Prostate gland (tissue), 2 donors: Measurements from ENCODE around the gene ERRFI1.

Experiments
- POLR2A ChIP-seq: fragments of 450-650 bp; IDR thresholded peaks from one replicate; pipeline ENCODE4 v1.6.1; 2016; ENCODE audit warnings: antibody characterized with exemption, mild to moderate bottlenecking
- POLR2AphosphoS5 ChIP-seq: sonication (generic); formaldehyde crosslinking; IDR thresholded peaks from one replicate; pipeline ENCODE4 v1.6.1; 2017; ENCODE audit warnings: antibody characterized with exemption
- TF ChIP-seq, protein P1 (sequence below), 4 experiments: fragments of 200-600 bp in 2 of 4; fragments of 450-650 bp in 2 of 4; sonication (generic) in 2 of 4; IDR thresholded peaks; 1 replicate in 3 of 4; 2 replicates in 1 of 4; pipeline ENCODE4 v1.5.1; 2016 to 2019; ENCODE audit warnings: antibody characterized with exemption in 4 of 4, mild to moderate bottlenecking in 2 of 4, moderate library complexity in 2 of 4

DNA sequence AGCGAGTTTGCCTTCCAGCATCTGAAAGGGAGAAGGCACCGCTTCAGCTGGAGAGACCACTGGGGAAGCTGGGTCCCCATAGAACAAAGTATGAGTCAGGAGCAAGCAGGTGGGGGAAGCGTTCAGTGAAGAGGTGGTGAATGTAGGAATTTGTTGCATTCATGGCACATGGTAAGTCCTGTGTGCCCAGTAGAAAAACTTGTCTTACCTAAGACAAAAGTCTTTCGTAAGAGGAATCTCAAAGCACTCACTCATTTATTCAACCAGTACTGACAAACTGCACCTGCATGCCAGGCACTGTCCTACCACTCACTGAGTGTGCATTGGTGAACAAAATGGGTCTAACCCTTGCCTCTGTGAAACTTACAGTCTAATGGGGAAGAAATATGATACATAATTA lies 9.2 kb upstream of the ERRFI1 start:
- TF ChIP-seq, protein P1, sequence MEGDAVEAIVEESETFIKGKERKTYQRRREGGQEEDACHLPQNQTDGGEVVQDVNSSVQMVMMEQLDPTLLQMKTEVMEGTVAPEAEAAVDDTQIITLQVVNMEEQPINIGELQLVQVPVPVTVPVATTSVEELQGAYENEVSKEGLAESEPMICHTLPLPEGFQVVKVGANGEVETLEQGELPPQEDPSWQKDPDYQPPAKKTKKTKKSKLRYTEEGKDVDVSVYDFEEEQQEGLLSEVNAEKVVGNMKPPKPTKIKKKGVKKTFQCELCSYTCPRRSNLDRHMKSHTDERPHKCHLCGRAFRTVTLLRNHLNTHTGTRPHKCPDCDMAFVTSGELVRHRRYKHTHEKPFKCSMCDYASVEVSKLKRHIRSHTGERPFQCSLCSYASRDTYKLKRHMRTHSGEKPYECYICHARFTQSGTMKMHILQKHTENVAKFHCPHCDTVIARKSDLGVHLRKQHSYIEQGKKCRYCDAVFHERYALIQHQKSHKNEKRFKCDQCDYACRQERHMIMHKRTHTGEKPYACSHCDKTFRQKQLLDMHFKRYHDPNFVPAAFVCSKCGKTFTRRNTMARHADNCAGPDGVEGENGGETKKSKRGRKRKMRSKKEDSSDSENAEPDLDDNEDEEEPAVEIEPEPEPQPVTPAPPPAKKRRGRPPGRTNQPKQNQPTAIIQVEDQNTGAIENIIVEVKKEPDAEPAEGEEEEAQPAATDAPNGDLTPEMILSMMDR (IDR thresholded peaks at IDR 0.05), result no peak
- no peak for TF ChIP-seq POLR2AphosphoS5
- TF ChIP-seq POLR2A, result no peak
